SH-SY5Y (cell line): ENCODE measurements around the gene EIF4G2.

Experiments
- GATA2 ChIP-seq: IDR thresholded peaks from 2 replicates; pipeline ENCODE4 v1.6.1; 2011; ENCODE audit warnings: mild to moderate bottlenecking, low read depth, low read length
- GATA3 ChIP-seq: IDR thresholded peaks from 2 replicates; pipeline ENCODE4 v1.6.1; 2011; ENCODE audit warnings: low read depth, mild to moderate bottlenecking, low read length, moderate library complexity

DNA sequence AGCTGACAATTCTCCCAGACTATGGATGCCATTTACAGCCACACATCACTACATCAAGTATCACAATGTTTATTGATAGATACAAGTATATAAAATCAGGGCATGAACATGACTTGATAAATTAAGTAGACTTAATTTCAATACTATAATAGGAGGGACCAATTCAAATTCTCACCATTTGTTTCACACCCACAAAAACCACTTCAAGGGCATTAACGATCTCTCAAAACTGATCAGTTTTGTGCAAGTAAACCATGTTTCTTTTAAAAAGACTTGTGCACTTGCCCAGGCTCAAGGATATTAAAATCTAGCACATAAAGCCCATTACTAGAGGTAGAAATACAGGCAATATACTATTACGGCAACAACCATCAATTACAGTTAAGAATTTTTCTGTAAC lies 11.7 kb downstream of the EIF4G2 start:
- TF ChIP-seq GATA2 (no peak), GATA3 (no peak)
